Activated T-cell treated with anti-CD3 and anti-CD28 coated beads for 24 hours (primary cell): ENCODE results near the gene AAK1.
"Not testable (repeated sequence)": the region's sequence is repeated elsewhere in the genome, so short reads cannot be mapped to it uniquely, and the experiment has no call there.

Source experiments
- DNase-seq: peaks from one replicate; pipeline ENCODE4 v3.0.0-alpha.2; 2020; ENCODE audit warnings: low read depth

AAK1 gene

DNA sequence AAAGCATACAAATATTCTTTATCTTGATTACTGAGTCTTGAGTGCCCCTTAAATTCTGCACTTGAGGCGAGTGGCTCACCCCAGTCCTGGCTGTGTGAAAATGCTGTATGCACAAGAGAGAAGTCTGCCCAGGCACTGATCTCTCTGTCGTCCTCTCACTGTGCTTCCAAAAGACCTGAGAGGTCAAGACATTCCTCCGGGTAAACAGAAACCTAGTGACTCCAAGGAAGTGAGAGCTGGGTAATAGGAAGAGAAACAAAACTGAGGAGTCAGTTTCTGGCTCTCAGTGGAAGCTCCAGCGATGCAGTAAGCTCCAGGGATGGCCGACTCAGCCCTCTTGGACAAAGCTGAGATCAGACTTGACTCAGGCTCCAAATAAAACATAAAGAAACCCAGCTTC, 70.9 kb downstream of the AAK1 start:
- DNase-seq, result no peak

DNA sequence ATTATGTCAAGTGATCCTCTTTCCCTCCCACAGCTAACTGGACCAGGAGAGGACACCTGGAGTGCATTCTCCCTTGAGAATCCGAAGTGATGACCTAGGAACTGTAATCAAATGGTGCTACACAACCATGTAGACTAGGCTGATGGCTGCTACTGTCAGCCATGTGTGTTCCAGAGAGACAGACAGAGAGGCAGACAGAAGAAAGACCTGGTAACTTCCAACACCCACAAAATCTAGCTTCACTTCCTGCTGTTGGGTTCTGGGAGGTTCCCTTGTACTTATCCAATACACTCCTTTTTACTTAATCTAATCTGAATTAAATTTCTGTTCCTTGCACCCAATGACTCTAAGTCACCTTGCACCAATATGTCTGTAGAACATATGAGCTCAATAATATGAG, 72.3 kb downstream of the AAK1 start:
- DNase-seq, result no peak

DNA sequence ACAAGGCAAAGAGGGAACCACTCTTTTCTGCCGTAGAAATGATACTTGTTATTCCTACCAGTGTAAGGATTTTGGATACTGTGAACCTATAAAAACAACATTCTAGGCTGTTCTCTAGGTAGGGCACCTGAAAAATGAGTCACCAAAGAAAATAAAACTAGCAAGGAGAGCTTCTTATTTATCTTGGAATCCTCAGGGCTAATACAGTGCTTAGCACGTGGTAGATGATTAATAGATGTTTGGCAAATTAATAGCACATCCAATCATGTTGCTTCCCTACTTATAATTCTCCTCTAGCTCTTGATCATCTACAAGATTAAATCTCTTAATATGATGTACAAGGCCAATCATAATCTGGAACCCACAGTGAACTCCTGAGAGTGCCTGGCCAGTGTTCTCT, 73.1 kb downstream of the AAK1 start:
- DNase-seq, result no peak

DNA sequence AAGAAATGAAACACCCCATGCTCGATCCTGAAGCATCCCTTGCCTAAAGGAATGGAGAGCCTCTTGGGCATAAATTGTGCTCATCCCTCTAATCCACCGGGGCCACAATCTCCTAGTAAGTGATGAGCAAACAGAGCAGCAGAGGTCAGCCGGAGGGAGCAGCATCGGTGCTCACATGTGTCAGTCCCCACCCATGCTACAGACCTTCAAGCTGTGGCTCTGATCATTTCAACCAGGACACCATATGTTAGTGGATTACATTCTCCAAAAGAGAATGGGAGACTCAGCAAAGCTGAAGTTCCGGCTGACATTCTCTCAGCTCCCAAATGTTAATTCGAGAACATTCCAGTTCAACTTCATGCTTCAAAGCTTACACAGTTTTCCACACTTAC, 75.6 kb downstream of the AAK1 start:
- no peak for DNase-seq

DNA sequence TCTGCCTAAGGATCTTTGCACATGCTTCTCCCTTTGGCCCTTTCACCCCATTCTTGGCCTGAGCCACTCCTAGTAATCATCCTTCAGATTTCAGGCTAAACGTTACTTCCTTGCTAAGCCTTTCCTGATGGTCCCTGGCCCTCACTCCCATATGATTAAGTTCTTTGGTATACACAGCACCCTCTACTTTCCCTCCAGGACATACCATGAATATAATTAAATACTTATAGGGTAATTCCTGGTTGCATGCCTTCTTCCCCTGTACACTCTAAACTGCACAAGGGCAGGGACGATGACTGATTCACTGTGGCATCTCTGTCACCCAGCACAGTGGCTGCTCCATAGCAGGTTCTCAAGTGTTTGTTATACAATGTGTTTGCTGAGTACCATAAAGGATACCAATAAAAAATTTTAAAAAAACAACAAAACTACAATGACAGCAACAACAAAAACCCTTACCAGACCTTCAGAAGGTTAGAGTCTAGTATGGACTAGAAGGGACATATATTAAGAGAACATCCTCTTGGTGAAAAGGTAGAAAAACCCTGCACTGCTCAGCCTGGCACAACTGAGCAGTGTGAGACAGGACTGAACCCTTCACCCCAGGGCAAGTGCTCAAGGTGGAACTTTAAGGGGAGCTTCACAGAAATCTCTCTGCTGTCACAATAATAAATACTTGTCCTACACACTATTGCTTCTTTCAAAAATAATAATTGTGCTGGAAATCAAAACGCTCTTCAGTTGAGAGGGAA, 76.2 kb downstream of the AAK1 start:
- DNase-seq, result no peak

DNA sequence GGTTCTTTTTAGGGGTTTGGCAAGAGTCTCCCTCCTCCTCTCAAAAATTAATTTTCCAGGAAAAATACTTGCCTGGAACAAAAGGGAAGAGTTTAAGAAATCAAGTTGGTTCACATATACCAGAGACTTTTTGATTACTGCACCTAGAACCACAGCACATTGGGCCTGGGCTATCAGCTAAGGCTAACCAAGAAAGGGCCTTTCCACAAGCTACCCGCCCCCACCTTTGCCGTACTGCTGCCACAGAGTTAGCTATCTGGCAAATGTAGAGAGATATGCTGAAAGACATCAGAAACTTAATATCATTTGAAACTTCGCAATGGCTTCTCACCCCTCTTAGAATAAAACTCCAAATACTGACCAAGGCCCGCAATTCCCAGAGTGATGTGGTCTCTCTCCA, 76.9 kb downstream of the AAK1 start:
- no peak for DNase-seq

DNA sequence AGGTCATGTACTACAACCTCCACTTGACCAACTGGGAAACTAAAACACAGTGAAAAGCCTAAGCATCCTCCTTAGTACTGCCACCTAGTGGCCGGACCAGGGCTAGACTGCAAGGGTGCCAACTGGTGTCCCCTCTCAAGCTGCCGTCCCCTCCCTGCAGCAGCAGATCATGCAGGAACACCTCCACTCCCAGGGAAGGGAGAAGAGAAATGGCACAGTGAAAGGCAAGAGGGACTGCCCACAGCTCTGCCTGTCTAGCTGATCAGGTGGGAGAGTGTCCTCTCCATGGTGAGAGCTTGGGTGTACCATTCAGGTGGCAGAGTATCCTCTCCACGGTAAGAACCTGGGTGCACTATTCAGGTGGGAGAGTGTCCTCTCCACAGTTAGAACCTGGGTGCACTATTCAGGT, 78.1 kb downstream of the AAK1 start:
- peak; percentile 55 for DNase-seq

DNA sequence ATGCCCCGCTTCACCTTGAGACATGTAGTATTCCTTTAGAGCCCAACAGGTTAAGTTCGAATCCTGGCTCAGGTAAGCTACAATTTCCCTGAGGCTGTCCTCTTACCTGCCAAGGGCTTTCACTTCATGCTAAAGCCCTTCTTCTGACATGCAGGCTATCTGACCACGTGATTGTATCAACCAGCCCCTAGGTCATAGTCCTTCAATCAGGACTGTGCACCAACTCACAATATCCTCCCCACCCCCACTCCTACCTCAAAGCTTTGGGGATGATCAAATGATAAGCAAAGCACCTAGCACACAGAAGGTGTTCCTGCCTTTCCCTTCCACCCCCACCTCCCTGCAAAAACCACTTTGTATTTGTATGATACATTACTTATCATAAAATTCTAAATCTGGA, 78.9 kb downstream of the AAK1 start:
- DNase-seq, result no peak

DNA sequence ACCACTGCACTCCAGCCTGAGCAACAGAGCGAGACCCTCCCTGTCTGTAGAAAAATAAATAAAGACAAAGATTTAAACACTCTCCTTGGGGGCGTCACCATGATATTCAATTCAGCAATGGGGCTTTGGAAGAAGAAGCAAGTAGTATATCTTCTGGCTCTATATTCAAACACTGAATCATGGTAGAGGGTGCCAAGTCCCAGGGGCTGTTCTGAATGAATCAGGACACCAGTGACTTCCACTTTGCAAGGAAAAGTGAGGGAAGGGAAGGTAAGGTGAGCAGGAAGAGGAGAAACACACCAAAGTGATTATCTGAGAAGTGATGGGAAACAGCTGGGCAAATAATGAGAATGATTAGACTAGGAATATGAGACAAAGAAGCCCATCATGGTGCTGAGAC, 80.5 kb downstream of the AAK1 start:
- no peak for DNase-seq

DNA sequence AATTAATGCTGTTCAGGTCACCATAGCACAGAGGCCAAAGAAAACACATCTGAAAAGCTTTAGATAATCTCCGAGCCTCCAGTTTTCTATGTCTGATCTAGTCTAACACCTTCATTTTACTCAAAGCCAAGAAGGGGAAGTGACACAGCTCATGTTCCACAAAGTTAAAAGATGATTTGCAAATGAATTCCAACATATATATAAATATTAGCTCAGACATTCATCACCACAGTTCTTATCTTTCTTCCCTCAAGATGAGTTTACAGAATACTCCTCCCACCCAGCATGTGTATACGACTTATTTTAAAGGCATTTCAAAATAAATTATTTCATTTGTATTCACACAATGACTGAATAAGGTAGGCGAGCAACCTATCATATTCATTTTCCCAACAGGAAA, 82.4 kb downstream of the AAK1 start:
- DNase-seq, result no peak

DNA sequence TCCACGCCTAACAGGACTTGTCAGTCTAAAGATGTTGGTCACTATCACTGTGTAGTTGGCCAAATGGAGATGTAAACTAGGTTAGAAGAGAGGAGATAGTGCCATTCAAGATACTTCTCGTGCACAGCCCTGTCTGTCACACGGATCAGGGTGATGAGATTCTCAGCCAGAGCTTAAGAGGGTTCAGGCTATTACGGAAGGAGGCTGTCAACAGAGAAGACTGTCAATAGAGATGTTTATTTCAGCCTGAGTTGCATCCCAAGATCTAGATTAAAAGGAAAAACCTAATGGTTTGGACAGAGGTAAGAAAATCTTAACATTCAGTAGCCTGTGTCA, 83.4 kb downstream of the AAK1 start:
- no peak for DNase-seq

DNA sequence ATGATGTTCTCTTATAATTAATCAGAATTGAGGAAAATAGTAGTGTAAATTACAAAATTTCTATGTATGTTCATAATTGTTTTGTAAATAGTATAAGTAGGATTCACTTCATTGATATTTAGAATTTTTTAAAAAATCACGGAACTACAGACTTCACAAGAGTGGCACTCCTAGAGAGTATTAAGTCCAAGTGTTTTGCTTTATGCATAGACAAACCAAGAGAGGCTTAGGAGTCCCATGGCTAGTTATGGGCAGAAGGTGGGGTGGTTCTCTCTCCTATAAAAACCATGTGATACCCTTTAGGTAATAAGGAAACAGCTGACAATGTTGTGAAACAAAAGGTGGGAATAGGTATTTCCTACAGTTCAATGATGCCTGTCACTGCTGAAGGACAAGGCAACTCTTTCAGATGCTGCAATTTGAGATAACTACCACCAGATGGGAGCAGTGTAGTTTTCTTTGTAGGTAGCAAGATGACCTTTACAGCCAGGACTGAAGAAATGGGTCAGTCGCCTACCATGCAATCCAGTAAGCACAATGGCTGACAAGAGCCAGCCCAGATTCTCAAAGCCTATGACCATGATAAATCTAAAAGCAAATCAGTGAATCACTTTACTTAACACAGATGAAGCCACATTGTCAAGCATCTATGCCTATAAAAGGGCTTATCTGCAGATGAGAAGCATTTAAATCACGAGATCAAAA, 83.9 kb downstream of the AAK1 start:
- DNase-seq, result no peak

DNA sequence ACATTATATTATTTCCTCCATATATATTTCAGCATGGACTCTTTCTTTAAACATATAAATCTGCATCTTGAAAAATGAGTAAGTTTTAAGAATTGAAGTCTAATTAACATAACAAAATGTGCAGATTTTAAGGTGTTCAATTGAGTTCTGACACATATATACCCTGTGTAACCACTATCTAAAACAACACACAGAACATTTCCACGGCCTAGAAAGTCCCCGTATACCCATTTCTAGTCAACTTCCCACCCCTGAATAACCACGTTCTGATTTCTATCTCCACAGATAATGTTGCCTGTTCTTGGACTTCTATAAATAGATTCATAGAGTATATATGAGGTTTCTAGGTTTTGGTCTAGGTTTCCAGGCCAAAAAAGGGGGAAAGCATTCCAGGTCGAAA, 87.5 kb downstream of the AAK1 start:
- DNase-seq, result no peak

DNA sequence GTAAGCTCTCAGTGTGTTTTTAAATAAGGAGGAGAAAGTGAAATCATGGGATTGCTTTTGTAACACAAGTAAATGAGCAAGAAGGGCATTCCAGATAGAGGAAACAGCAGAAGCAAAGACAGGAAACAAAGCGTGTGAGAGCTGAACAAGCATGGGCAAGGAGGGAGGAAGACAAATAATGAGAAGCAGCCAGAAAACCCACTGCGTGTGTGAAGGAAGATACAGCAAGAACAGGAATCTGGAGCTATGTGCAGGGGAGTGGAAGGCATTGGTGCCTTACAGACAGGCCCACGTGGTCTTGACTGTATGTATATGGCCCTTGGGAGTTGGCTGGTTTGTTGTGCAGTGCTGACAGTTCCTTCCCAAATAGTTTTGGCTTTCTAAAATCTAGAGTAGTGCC, 88.6 kb downstream of the AAK1 start:
- DNase-seq, result no peak

DNA sequence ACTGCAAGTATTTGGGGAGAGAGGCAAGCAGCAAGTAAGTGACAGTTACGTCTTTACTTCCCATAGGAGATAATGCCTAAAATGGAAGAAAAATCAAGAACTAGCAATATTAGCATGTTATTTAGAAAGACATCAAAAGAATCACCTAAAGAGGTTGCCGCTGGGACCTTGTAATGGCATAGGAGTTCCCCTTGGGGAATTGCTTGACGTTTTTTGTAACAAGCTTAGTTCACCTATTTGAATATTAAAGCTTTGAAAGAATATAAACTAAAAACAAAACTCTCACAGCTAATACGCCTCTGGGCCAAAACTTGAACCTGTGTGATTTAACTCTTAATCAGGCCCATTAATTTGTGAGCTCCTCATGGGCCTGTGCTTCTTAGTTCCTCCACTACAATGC, 89.0 kb downstream of the AAK1 start:
- DNase-seq, result no peak

DNA sequence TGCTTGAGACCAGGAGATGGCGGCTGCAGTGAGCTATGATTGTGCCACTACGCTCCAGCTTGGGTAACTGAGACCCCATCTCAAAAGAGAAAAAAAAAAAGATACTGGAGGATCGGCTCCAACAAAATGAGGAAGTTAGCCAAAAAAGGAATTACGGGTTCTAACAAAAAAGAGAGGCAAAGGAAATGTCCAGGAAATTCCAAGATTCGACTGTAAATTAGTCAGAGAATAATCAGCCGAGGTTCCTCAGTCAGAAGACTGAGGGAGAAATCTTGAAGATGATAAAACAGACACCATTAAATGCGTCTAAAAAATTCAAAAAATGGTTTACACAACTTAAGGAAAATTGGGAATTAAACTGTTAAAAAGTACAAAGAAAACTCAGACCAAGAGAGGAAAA, 89.5 kb downstream of the AAK1 start:
- no peak for DNase-seq

DNA sequence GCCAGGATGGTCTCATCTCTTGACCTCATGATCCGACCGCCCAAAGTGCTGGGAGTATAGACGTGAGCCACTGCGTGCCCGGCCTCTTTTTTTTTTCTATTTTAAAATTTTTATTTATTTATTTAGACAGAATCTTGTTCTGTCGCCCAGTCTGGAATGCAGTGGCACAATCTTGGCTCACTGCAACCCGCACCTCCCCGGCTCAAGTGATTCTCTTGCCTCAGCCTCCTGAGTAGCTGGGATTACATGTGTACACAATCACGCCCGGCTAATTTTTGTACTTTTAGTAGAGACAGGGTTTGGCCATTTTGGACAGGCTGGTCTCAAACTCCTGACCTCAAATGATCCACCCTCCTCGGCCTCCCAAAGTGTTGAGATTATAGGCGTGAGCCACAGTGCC, 93.0 kb downstream of the AAK1 start:
- not testable (repeated sequence) for DNase-seq

DNA sequence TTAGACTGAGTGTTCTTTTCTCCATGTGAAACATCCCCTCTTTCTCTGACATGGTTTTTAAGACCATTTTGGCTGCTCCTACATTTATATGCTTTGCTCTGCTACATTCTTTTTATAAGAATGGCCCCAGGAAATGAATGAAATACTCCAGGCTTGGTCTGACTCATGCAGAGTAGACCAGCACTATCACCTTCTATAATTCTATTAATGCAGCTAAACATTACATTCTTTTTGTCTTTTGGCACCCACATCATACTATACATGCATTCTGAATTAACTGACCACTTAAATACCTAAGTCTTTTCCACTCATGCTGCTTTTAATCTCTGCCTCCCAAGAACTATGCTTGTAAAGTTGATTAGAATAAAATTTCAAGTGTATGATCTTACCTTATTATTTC, 94.1 kb downstream of the AAK1 start:
- no peak for DNase-seq

DNA sequence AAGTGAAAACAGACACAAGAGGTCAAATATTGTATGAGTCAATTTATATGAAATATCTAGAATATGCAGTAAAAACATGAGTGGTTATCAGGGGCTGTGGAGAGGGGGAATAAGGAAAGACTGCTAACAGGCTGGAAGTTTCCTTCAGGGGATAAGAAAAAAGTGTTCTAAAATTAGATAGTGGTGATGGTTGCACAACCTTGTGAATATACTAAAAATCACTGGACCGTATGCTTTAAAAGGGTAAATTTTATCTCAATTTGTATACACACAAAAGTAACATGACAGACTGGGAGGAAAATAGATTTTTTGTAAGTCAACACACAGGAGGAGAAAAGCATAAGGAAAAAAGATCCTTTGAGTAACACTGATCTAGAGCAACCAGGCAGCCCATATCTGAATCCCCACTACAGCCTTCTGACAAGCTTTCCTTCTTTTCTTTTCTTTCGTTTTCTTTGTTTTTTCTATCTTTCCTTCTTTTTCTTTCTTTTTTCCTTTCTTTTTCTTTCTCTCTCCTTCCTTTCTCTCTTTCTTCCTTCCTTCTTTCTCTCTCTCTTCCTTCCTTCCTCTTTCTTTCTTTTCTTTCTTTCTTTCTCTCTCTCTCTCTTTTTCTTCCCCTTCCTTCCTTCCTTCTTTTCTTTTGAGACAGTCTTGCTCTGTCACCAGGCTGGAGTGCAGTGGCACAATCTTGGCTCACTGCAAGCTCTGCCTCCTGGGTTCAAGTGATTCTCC, 95.4 kb downstream of the AAK1 start:
- DNase-seq, result no peak

DNA sequence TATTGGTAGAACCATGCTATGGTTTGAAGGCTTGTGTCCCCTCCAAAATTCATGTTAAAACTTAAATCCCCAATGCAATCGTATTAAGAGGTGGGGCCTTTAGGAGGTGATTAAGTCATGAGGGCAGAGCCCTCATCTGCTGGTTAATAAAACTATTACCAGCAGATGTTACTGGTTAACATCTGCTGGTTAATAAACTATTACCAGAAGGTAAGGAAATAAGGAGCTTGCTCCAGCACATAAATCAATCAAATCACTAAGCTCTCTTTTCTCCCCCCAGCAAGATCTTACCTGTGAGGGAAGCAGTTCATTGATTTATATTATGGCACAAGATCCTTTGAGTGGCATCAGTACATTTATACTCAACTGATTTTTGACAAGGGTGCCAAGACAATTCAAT, 96.9 kb downstream of the AAK1 start:
- DNase-seq, result no peak

DNA sequence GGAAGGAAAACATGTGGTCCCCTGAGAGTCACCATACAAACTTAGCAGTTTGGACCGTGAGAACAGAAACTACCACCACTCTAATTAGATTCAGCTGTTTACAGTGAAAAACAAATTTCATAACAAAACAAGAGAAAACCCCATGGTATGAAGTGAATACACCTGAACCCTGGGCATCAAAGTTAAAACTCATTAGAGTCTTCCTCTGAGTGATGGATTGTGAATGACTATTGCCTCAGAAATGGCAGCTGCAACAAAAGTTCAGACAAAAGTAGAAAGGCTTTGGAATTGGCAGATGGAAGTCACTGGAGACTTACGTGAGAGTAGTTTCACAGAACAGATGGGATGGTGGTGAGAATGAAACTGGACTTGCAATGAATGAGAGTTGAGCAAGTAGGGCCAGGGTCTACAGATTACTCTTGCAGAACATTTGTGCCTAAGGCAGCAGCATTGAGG, 98.0 kb downstream of the AAK1 start:
- DNase-seq, result no peak

DNA sequence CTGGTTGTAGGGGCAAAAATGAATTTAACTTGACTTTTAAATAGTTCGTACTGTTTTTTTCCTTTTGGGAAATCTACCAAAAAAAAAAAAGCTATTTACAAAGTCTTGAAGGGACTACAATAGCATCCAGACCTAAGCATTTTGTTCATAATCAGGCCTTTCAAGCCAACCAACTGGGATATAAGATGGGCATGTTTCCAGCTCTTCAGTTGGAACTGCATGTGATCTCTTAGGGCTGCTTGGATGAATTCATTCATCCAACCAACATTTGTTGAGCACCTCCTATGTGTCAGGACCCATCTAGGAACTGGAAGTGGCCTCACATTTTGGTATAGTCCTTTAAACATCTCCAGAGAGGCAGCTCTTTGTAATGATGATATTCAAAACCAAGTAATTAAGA, 98.6 kb downstream of the AAK1 start:
- no peak for DNase-seq

DNA sequence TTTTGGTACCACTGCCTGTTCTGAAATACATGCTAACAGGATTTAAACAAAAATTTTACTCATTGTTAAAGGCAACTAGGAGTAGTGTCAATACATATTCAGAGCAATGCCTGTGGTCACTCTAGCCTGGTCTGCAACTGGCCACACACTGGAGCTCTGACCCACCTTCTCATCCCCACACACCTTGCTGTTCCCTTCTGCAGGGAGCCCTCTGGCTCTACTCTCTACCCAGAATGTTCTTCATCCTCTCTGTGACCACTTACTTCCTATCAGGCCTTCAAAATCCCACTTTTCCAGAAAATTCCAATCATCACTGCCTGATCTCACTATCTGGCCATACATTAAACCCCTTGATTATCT, 104.0 kb downstream of the AAK1 start:
- no peak for DNase-seq
